H9 (cell line): Measurements from ENCODE around the gene CDC40. TPM values are rescaled to one million over a fixed set of nuclear protein-coding genes. Genes with fewer than 3 reads are reported as not detected.

Experiments used
- DNase-seq: peaks from one replicate; pipeline ENCODE4 v3.0.0-alpha.2; 2017
- H2AFZ ChIP-seq: one replicate; pipeline ENCODE4 v1.6.1; 2013; ENCODE audit warnings: mild to moderate bottlenecking, low read length, control low read depth, moderate library complexity
- H2AK5ac ChIP-seq: 2 replicates; pipeline ENCODE4 v1.6.1; 2013; ENCODE audit warnings: low read length, control low read depth, mixed read lengths; ENCODE audit not compliant: insufficient read length
- H2BK120ac ChIP-seq: one replicate; pipeline ENCODE4 v1.6.1; 2013; ENCODE audit warnings: low read depth, mild to moderate bottlenecking, low read length, control low read depth, inconsistent platforms; ENCODE audit not compliant: poor library complexity, severe bottlenecking
- H2BK12ac ChIP-seq: 2 replicates; pipeline ENCODE4 v1.6.1; 2013; ENCODE audit warnings: low read length, control low read depth, mixed read lengths, low read depth; ENCODE audit not compliant: insufficient read length
- H2BK15ac ChIP-seq: 2 replicates; pipeline ENCODE4 v1.6.1; 2013; ENCODE audit warnings: low read depth, low read length, control low read depth
- H2BK20ac ChIP-seq: one replicate; pipeline ENCODE4 v1.6.1; 2013; ENCODE audit warnings: low read depth, mild to moderate bottlenecking, low read length, control low read depth, inconsistent platforms; ENCODE audit not compliant: poor library complexity, severe bottlenecking
- H2BK5ac ChIP-seq: 2 replicates; pipeline ENCODE4 v1.6.1; 2013; ENCODE audit warnings: low read length, control low read depth, mixed read lengths; ENCODE audit not compliant: insufficient read length
- H3K14ac ChIP-seq: 2 replicates; pipeline ENCODE4 v1.6.1; 2013; ENCODE audit warnings: low read length, control low read depth; ENCODE audit not compliant: insufficient read depth
- H3K18ac ChIP-seq: 2 replicates; pipeline ENCODE4 v1.6.1; 2013; ENCODE audit warnings: low read depth, mild to moderate bottlenecking, mixed read lengths, low read length, control low read depth; ENCODE audit not compliant: insufficient read length
- H3K23ac ChIP-seq: 2 replicates; pipeline ENCODE4 v1.6.1; 2013; ENCODE audit warnings: low read length, control low read depth, mixed read lengths, low read depth; ENCODE audit not compliant: insufficient read length
- H3K23me2 ChIP-seq: 2 replicates; pipeline ENCODE4 v1.6.1; 2013; ENCODE audit warnings: low read depth, mild to moderate bottlenecking, mixed read lengths, low read length, control low read depth; ENCODE audit not compliant: insufficient read length, poor library complexity, severe bottlenecking
- H3K27ac ChIP-seq: 2 replicates; pipeline ENCODE4 v1.5.1; 2013; ENCODE audit warnings: low read length, control low read depth, mixed read lengths, low read depth; ENCODE audit not compliant: insufficient read length
- H3K27me3 ChIP-seq: 2 replicates; pipeline ENCODE4 v1.6.1; 2013; ENCODE audit warnings: low read length, control low read depth, inconsistent platforms; ENCODE audit not compliant: insufficient read depth
- H3K4ac ChIP-seq: 2 replicates; pipeline ENCODE4 v1.6.1; 2013; ENCODE audit warnings: low read depth, mild to moderate bottlenecking, control low read depth, inconsistent platforms, low read length, moderate library complexity
- H3K4me1 ChIP-seq: 2 replicates; pipeline ENCODE4 v1.6.1; 2013; ENCODE audit warnings: low read length, control low read depth, inconsistent platforms; ENCODE audit not compliant: insufficient read depth
- H3K4me2 ChIP-seq: 2 replicates; pipeline ENCODE4 v1.6.1; 2013; ENCODE audit warnings: low read length, control low read depth, mixed read lengths; ENCODE audit not compliant: insufficient read length, insufficient read depth
- H3K56ac ChIP-seq: 2 replicates; pipeline ENCODE4 v1.6.1; 2013; ENCODE audit warnings: low read depth, mild to moderate bottlenecking, mixed read lengths, low read length, control low read depth; ENCODE audit not compliant: insufficient read length
- H3K79me1 ChIP-seq: 2 replicates; pipeline ENCODE4 v1.6.1; 2013; ENCODE audit warnings: low read depth, mild to moderate bottlenecking, moderate library complexity, low read length, control low read depth, inconsistent platforms; ENCODE audit not compliant: insufficient read depth, poor library complexity, severe bottlenecking
- H3K79me2 ChIP-seq: 2 replicates; pipeline ENCODE4 v1.6.1; 2013; ENCODE audit warnings: low read length, control low read depth, inconsistent platforms; ENCODE audit not compliant: insufficient read depth
- H3K9ac ChIP-seq: 2 replicates; pipeline ENCODE4 v1.6.1; 2013; ENCODE audit warnings: low read length, control low read depth, mixed read lengths; ENCODE audit not compliant: insufficient read length; ENCODE audit errors: extremely low read depth
- H3K9me3 ChIP-seq: one replicate; pipeline ENCODE4 v1.6.1; 2013; ENCODE audit warnings: low read depth, low read length, inconsistent platforms; ENCODE audit not compliant: control insufficient read depth
- H3T11ph ChIP-seq: one replicate; pipeline ENCODE4 v1.6.1; 2013; ENCODE audit warnings: mild to moderate bottlenecking, low read length, control low read depth, inconsistent platforms
- H4K20me1 ChIP-seq: one replicate; pipeline ENCODE4 v1.6.1; 2013; ENCODE audit not compliant: control insufficient read depth, insufficient read length, insufficient read depth
- H4K5ac ChIP-seq: 2 replicates; pipeline ENCODE4 v1.6.1; 2013; ENCODE audit warnings: low read depth, mild to moderate bottlenecking, mixed read lengths, low read length, control low read depth; ENCODE audit not compliant: insufficient read length
- H4K8ac ChIP-seq: replicated peaks from 2 replicates; pipeline ENCODE4 v1.6.1; 2013; ENCODE audit warnings: low read length, control low read depth, mixed read lengths, low read depth; ENCODE audit not compliant: insufficient read length
- H4K91ac ChIP-seq: 2 replicates; pipeline ENCODE4 v1.6.1; 2013; ENCODE audit warnings: low read depth, mild to moderate bottlenecking, moderate library complexity, mixed read lengths, low read length, control low read depth; ENCODE audit not compliant: insufficient read length
- H3K27ac Mint-ChIP-seq, 3 experiments: 2 replicates in 2 of 3; 3 replicates in 1 of 3; pipeline ENCODE4 v1.8.0; 2020 to 2021; ENCODE audit warnings: mixed read lengths in 3 of 3, mild to moderate bottlenecking in 1 of 3, moderate library complexity in 1 of 3
- H3K27me3 Mint-ChIP-seq: 2 replicates; pipeline ENCODE4 v1.8.0; 2021; ENCODE audit warnings: low read depth, mild to moderate bottlenecking, moderate library complexity, mixed read lengths
- H3K36me3 Mint-ChIP-seq, 3 experiments: 2 replicates in 2 of 3; 3 replicates in 1 of 3; pipeline ENCODE4 v1.8.0; 2020 to 2021; ENCODE audit warnings: low read depth in 3 of 3, mixed read lengths in 3 of 3; ENCODE audit not compliant: insufficient read depth in 1 of 3
- H3K4me1 Mint-ChIP-seq, 2 experiments: 2 replicates each; pipeline ENCODE4 v1.8.0; 2020; ENCODE audit warnings: mixed read lengths in 2 of 2
- H3K4me3 Mint-ChIP-seq, 2 experiments: 2 replicates in 1 of 2; 3 replicates in 1 of 2; pipeline ENCODE4 v1.8.0; 2020 to 2021; ENCODE audit warnings: mild to moderate bottlenecking in 2 of 2, mixed read lengths in 2 of 2, moderate library complexity in 1 of 2
- H3K9me3 Mint-ChIP-seq, 2 experiments: 2 replicates in 1 of 2; 3 replicates in 1 of 2; pipeline ENCODE4 v1.8.0; 2020; ENCODE audit warnings: mild to moderate bottlenecking in 2 of 2, mixed read lengths in 2 of 2, moderate library complexity in 1 of 2
- CTCF ChIP-seq: fragments of 200-600 bp; sonication (generic); conservative IDR thresholded peaks from 3 replicates; pipeline ENCODE4 v1.8.0; 2021; ENCODE audit warnings: antibody characterized with exemption, mild to moderate bottlenecking
- WGBS: extraction: QIAGEN DNeasy Blood & Tissue Kit; methylation state at CpG from one replicate; pipeline ENCODE4 v1.1.7; 2013; ENCODE audit warnings: missing lambda C conversion rate, low lambda C conversion rate, mixed read lengths; ENCODE audit not compliant: insufficient read length; ENCODE audit errors: extremely low coverage; 5-methylcytosine and 5-hydroxymethylcytosine counted together
- total RNA-seq: library from RNA; stranded (reverse); gene quantifications from 2 replicates; pipeline ENCODE4 v1.2.1, GENCODE V29; 2021

The CDC40 gene
- total RNA-seq, 1 experiment from 2014 or later = 23.5 TPM

- Histone ChIP-seq H4K91ac (no peak overlapping the region), H2BK20ac (no peak overlapping the region), H3K79me2 (no peaks in the 10 kb centered on the region), H2BK5ac (no peak overlapping the region), H2BK120ac (no peak overlapping the region), H3K27me3 (no peaks in the 10 kb centered on the region), H3K9ac (no peak overlapping the region), H3K4ac (no peak overlapping the region), H3K23ac (no peak overlapping the region), H3K18ac (no peak overlapping the region), H3T11ph (no peak overlapping the region), H2AK5ac (no peak overlapping the region), H2BK12ac (no peak overlapping the region), H2AFZ (no peak overlapping the region), H3K4me1 (no peaks in the 10 kb centered on the region), H4K8ac (no peak overlapping the region), H3K14ac (no peak overlapping the region), H3K4me2 (no peak overlapping the region), H3K27ac (no peak overlapping the region), H3K56ac (no peak overlapping the region), H2BK15ac (no peak overlapping the region), H3K23me2 (no peaks in the 10 kb centered on the region), H3K9me3 (no peaks in the 10 kb centered on the region), H3K79me1 (no peaks in the 10 kb centered on the region), H4K20me1 (no peaks in the 10 kb centered on the region), H4K5ac (no peak overlapping the region)
- no CpG with 5 or more reads among the region's 1 CpG for WGBS
- no peaks in the 10 kb centered on the region for H3K9me3 Mint-ChIP-seq
- no peak overlapping the region for H3K27ac Mint-ChIP-seq
- no peak for DNase-seq
- no peaks in the 10 kb centered on the region for H3K4me1 Mint-ChIP-seq
- no peaks in the 10 kb centered on the region for H3K27me3 Mint-ChIP-seq
- no peak for TF ChIP-seq CTCF
- no peak overlapping the region for H3K4me3 Mint-ChIP-seq
- H3K36me3 Mint-ChIP-seq = peaks cover 19 to 52% (median 49%) of the 10 kb centered on the region in 3 experiments; a peak in 6 of 7 replicates
These were observed 34.1 kb downstream of the CDC40 start for GRCh38 chr6:110214338-110214737.
